Heart left ventricle (tissue), 13 donors: ENCODE results near the gene MUCL1.

ENCODE experiments used
- CTCF ChIP-seq, 12 donors: fragments of 200-600 bp; sonication (generic) in 4 of 12; IDR thresholded peaks; one replicate each; pipeline versions ENCODE4 v1.5.0 to v1.8.0; 2018 to 2022; ENCODE audit warnings: antibody characterized with exemption in 12 of 12, mild to moderate bottlenecking in 5 of 12
- POLR2A ChIP-seq, 2 donors: fragments of 450-650 bp; IDR thresholded peaks; one replicate each; pipeline ENCODE4 v1.6.1; 2017; ENCODE audit warnings: antibody characterized with exemption in 2 of 2, mild to moderate bottlenecking in 2 of 2, moderate library complexity in 2 of 2
- donor health status: ischemic (EF 13 %, LVEDD 7.1; RV severe dilation, severe dysfunction).
- donor health status: DM: no; HTN: yes; CAD: no.
- donor health status: DM: no; HTN: no; CAD: no.
- donor health status: ischemic (EF 25% LVEDD 6.9; RV normal size, moderate dysfunction).
- donor health status: ischemic (EF 25% LVEDD 5.7; RV mildly dilated, moderate dysfunction).
- donor health status: ischemic (EF 35%, LVEDD 5.7; RV mildly dilated, moderate dysfunction).
- donor health status: nonischemic (EF 11% LVEDD 7.7; RV severe dilation, severe dysfunction).
- donor health status: DM: yes; HTN: yes; CAD: no.
- donor health status: PGD.
- donor health status: ischemic (EF 29% LVEDD 5.4; RV normal size, mild dysfunction).
- donor health status: nonischemic (EF 23%, LVEDD 6.1; RV moderate dilation, normal function).

- TF ChIP-seq CTCF (IDR thresholded peaks at IDR 0.05) = no peak
- TF ChIP-seq POLR2A (IDR thresholded peaks at IDR 0.05) = no peak
Observed at GRCh38 chr12:54870617-54871016, 16.3 kb downstream of the MUCL1 start.
